Activated CD4-positive, alpha-beta T cell treated with anti-CD3 and anti-CD28 coated beads, Interleukin-2, Interleukin-4, amounts not matched to agents 100 ng/mL and 50 ng/mL, durations not matched to agents 16 hours and 8 hours (primary cell): ENCODE measurements around the gene SNORC.
A peak's percentile ranks its signal among the peaks of the same experiment; 100 is the strongest.
"Not testable (repeated sequence)": the region's sequence is repeated elsewhere in the genome, so short reads cannot be mapped to it uniquely, and the experiment has no call there.

Source experiments
- DNase-seq: peaks from one replicate; pipeline ENCODE4 v3.0.0-alpha.2; 2020; ENCODE audit warnings: low spot score

The SNORC gene

DNA sequence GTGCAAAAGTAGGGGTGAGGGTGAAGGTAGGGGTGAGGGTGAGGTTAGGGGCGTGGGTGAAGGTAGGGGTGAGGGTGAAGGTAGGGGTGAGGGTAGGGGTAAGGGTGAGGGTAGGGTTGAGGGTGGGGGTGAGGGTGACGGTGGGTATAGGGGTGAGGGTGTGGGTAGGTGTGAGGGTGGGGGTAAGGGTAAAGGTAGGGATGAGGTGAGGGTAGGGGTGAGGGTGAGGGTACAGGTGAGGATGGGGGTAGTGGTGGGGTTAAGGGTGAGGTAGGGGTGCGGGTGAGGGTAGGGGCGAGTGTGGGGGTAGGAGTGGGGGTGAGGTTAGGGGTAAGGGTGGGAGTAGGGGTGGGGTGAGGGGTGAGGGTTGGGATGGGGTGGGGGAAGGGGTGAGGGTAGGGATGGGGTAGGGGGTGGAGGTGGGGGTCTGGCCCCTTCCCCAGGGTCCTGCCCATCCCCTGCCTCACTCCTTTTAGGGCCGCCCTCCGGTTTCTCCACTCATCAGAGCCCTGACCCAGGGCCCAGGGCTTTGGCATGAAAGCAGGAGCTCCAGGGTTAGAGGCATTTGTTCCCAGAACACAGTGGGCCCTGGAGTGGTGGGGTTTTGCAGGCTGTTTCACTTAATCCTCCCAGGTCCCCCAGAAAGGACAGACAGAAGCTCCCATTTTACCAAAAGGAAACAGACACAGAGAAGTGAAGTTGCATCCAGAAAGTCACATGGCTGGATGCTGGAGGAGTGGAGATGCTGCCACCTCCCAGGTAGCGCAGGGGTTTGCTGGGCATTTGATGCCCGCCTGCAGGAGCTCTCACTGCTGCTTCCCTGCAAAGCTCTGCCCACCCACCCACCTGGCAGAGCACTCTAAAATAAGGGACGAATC is 26.9 kb downstream of the SNORC start:
- no peak for DNase-seq

DNA sequence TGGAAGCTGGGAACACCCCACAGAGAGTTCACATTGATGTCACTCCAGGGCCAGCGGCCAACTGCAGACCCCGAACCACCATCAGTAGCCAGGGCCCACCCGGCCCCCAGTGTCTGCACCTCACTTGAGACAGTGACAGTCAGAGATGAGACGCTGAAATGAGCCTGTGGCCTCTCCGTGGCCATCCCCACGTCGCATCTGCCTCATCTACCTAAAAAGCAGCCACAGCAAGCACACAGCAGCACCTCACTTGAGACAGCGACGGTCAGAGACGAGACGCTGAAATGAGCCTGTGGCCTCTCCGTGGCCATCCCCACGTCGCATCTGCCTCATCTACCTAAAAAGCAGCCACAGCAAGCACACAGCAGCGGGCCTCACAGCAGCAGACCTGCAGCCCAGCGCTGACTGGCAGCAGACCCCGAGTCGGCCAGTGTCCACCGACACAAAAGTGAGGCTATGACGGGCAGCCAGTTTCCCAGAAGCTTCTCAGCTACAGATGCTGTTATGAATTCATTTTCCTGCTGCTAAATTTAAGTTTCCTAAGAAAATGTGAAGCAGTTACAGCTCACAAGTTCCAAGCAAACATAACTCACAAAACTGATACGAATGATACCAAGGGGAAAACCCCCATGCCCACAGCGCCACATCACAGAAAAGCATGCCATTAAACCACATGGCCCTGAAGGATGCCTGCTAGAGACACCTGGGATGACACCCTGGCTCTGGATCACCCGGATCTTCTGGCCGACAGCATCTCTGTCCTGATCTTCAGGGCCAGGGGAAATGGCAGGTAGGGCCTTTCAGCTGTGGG is 27.7 kb downstream of the SNORC start:
- peak; percentile 33 for DNase-seq

DNA sequence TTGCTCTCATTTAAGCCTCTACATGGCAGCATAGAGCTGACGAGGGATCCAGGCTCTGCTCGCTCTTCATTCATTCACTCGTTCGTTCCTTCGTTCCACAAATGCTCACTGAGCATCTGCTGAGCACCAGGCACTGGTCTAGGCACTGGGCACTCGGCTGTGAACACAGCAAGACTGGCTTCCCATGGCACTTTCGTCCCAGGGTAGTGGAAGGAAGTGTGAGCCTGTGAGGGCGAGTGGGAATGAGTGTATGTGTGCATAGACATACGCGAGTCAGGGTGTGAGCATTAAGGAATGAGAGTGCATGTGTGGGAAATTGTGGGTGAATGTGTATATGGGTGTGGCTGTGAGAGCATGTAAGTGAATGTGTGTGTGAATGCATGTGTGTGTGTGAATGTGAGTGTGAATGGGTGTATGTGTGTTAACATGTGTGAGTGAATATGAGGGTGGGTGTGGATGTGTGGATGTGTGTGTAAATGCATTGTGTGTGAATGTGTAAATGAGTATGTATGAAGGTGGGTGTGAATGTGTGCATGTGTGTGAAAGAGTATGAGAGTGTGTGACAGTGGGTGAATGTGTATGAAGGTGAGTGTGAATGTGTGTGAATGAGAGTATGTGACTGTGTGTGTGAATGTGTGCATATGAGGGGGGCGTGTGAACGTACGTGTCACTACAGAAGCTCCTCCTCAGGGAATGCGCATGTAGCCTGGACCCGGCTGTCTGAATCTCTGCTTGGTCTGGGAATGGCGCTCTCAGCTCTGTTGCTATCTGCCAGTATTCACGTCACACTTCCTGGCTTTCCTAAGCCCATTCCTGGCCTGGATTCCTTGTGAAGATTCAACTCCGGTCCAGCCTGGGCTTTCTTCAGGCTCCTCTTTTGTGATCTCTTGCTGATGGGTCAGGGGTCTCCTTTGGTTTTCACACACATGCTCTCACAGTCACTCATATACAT is 28.8 kb downstream of the SNORC start:
- no peak for DNase-seq

DNA sequence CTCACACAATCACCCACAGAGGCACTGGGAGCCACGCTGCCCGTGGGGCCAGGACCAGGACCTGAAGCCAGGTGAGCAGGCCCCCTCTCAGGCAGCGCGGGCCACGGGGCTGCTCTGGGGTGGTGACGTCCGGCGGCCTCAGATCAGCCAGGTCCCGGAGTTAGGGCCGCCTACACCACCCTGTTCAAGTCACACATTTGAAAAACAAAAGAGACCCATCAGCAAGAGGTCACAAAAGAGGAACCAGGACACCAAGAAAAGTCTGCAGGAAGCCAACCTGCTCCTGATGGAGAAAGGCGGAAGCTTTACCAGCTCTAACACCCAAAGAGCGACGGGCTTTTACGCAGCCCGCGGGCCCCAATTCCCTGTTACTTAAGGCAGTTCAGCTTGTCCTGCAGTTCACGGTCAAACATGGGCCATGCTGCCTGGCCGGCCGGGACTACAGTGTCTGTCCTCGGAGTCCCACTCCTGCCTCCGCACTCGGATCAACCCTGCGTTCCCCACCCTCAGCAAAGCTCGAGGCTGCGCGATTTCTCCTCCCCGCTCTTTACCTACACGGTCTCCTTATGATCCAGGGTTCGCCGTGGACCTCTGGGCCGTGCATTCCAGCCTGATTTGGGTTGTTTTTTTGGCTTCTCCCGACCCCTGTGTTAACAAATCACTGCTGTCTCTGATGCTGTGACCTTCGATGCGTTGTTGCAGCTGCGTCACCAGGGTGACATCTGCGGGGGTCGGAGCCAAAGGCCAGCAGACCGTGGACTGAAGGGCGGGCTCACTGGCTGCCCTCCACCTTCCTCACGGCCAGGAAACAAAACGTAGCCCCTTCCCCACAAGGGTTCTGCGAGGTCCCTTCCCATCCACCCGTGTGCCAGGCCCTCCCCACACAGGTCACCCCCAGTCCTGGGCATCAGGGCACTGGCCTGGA is 31.0 kb downstream of the SNORC start:
- DNase-seq, result no peak

DNA sequence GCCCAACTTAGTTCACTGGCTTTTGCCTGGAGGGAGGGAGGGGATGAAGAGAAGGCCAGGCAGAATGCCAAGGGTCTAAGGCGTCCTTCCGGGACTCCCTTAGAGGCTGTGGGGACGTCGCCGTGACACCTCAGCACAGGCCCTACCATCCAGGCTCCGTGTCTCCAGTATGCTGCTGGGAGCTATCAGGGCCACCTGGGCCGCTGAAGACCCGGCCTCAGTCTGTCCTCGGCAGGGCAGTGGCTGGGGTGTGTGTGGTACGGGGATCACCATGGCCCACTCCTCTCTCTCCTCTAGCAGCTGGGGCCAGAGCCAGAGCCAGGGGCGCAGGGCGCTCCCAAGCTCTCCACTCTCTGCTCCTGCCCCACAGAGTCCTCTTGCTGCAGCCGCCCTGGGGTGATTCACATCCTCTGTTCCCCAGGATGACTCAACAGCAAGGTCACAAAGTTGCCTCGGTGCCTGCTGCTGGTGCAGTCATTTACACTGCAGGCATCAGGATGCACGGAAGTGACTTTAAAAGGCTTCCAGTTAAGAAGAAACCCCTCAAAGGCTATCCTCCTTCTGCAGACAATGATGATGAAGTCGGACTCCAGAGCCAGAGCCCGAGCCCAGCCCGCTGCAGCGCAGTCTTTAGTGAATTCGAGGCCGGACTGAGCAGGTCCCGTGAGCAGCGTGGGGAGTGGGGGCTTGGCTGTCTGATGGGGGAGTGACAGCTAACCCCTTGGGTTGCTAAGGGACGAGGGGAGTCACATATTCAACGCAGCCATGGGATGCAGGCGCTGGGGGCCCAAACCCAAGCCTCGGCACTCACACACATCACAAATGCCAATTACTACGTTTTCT is 31.9 kb downstream of the SNORC start:
- peak; percentile 55 for DNase-seq

DNA sequence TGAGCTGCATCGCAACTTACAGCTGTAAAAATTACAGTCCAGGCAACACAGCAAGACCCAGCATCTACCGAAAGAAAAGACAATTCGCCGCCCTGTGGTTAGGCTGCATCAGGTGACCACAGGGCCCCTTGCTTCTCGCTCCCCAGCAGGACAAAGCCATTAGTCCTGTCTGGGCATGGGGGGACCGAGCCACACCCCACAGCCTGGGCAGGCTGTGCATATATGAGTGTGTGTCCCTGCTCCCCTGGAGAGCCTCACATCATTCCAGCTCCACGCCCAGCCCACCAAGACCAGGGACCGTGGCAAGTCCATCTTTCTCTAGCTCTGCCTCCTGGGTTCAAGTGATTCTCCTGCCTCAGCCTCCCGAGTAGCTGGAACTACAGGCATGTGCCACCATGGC is 33.9 kb downstream of the SNORC start:
- no peak for DNase-seq

DNA sequence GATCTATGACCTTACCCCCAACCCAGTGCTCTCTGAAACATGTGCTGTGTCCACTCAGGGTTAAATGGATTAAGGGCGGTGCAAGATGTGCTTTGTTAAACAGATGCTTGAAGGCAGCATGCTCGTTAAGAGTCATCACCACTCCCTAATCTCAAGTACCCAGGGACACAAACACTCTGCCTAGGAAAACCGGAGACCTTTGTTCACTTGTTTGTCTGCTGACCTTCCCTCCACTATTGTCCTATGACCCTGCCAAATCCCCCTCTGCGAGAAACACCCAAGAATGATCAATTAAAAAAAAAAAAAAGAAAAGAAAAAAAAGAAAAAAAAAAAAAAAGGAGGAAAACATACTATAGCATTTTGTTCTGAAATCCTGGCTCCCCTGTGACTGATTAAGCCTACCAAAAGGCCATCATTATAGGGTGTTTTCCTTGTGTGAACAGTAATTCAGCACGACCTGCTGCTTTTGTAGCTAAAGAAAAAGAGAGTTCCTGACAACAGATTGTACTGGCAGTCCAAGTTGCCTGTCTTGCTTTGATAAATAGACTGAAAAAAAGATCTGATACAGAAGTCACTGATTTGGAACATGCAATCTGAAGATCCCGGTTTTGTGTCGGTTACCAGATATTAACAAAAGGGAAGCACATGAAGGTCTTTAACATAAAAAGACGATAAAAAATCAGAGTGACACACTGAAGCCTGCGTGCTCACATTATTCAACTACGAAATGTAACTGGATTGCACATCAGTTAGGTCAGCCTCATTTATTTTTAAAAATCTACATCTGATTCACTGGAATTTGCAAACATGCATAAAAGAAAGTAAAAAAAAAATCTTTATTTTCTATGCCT is 37.0 kb downstream of the SNORC start:
- DNase-seq, result not testable (repeated sequence)

DNA sequence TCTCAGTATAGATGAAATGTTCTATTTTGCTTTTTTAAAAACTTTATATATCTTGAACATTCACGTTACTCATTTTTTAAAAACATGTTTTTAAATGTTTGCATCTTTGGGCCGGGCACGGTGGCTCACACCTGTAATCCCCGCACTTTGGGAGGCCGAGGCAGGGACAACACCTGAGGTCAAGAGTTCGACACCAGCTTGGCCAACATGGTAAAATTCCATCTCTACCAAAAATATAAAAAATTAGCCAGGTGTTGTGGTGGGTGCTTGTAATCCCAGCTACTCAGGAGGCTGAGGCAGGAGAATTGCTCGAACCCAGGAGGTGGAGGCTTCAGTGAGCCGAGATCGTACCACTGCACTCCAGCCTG is 37.6 kb downstream of the SNORC start:
- not testable (repeated sequence) for DNase-seq

DNA sequence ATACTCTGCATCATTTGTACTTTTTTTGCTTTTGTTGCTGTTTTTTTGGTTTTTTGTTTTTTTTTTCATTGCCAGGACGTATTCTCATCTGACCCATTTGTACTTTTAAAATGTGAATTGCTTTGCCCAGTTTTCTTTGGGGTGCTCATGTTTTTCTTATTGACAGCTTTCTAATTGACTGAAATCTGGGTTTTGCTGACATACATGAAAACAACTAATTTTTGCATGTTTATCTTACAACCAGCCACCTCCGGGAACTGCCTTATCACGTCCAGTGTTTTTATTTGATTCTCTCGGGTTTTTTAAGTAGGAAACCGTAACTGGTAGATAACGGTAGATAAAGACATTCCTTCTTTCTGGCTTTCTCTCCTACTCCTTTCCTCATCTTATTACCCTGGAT is 38.6 kb downstream of the SNORC start:
- no peak for DNase-seq

DNA sequence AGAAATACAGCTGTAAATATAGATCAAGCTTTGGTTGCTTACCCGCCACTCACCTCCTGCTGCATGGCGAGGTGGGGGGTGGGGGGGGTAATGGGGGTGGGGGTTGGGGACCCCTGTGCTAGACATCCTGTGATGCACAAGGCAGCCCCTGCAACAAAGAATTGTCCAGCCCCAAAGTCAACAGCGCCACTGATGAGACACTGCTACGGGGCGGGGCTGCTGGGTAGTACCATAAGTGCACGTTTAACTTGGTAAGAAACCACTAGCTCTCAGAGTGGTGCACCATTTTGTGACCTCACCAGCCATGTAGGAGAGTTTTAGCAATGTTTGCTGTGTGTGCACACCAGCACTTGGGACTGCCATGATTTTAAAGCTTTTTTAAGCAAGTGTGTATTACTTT is 40.3 kb downstream of the SNORC start:
- DNase-seq, result no peak

DNA sequence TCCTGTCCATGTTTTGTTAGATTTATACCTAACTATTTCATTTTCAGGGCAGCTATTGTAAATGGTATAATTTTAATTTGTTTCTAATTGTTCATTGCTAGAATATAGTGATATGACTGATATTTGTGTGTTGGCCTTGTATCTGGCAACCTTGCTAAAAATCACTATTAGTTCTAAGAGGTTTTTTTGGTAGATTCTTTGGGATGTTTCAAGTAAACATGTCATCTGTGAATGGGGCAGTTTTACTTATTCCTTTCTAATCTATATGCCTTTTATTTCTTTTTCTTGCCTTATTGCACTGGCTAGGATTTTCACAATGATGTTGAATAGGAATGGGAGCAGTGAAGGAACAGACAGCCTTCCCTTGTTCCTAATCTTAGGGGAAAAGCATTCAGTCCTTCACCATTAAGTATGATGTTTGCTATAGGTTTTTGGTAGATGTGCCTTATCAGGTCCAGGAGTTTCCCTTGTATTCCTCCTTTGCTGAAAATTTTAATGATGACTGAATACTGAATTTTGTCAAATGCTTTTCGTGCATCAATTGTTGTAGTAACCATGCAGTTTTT is 41.7 kb downstream of the SNORC start:
- no peak for DNase-seq

DNA sequence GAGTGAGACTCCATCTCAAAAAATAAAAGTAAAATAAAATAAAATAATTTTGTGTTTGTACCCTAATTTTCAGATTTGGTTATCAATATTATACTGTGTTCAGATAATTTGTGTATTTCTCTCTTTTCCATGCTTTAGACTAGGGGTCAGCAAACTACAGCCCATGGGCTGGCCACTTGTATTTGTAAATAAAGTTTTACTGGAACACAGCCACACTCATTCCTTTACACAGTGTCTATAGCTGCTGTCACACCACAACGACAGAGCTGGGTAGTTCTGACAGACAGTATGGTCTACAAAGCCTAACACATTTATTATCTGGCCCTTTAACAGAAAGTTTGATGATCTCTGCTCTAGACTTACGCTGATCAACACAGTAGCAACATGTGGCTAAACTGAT is 43.8 kb downstream of the SNORC start:
- DNase-seq, result no peak

DNA sequence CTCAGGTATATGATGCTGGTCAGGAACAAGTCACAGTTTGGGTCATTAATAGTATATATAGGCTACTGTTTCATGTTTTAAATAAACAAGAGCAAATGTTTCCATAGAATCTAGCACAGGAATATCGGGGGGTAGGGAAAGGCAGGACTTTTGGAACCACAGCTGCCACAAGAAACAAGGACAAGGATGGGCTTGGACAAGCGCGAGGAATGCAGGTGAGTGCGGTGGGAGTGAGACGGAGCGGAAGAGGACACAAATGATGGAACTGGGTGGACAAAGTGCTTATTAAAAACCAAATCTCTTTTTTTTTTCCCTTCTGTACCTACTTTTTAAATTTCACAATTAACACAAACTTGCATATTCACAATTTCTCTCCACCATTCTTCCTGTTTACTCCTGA is 49.1 kb downstream of the SNORC start:
- DNase-seq, result no peak

DNA sequence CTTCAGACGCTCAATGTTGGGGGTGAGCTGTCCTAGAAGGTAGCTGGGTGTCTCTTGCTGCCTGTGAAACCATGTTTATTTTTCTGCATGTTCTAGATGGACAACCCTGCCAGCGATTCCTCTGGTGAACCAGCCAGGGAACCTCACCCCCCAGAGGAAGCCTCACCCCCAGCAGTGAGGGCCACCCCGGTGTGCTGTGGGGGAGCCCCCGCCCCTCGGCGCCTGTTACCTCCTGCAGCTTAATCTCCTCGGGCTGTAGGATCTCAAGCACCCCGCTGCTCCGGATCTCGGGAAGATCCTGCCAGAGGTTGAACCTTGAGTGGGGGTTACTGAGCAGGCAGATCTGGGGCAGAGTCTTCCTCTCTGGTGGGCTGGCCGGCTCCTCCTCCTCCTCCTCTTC is 50.0 kb downstream of the SNORC start:
- no peak for DNase-seq

DNA sequence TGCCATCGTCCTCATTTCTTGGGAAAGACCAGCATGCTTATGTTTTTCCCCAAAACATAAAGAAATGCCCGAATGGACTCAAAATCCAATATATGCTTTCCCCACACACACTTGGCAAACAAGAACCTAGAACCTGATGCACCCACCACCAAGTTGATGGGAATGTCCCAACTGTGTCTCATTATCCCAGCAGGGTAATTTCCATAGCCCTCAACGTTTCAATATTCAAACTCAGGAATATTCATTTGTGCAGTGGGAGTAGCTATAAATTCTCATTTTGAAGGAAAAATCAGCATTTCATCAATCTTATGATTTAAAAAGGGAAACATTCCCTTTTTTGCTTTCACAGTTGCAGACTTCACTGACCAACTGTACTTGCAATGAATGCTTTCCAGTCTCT is 50.7 kb downstream of the SNORC start:
- DNase-seq, result no peak

DNA sequence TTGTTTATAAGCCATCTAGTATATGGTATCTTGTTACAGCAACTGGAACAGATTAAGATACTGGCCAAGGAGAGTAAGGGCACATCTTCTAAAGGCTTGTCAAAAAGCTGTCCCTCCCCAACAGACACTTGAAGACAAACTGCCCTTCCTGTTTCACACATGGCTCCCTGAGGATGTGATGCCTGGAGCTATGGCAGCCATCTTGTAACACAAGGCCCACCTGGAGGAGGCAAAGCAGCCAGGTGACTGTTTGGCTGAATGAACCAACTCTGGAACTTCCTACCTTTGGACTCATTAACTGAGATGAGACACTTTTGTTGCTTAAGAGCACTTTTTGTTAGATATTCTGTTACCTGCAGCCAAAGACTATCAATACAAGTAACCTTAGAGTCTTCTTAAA is 54.4 kb downstream of the SNORC start:
- DNase-seq, result no peak

DNA sequence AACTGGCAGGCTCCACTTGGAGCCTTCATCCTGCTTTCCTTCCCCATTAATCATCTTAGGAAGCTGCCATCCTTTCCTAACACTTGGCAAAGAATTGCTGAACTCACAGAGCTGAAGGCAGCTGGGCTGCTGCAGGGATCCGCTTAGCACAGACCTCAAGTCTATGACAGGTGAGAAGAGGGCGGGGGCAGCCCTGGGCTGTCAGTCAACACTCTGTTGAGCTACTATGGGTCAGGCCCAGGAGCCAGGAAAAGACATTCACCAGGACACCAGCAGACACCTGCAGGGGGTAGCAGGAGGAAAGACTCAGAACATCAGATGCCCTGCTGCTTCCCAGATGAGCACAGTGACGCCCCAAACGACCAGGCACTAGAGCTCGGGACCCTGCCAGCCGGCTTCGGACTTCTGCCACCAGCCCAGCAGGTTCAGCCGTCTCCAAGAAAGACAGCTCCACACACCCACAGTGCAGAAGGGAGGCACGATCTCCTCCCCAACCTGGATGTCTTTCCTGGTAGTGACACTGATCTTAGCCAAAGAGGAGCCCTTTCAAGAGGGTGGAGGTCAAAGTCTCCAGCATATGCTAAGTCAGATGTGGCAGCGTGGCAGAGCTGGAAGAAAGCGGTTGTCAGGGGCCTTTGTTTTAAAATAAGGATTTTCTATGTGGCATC is 55.2 kb downstream of the SNORC start:
- DNase-seq, result no peak

DNA sequence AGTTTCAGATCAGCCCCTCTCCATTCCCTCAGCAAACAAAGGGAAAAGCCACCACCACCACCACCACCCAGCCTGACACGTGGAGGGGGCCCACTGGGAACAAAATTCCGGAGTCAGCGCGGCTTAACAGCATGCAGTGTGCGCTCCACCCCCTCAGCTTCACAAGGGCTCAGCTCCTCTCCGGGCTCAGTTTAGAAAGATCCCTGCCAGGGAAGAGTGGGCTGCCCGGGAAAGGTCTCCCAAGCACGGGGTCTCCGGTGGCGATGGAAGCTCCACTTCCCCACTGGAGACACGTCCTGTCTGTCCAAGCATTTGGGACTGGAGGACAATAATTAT is 55.7 kb downstream of the SNORC start:
- DNase-seq, result no peak
